Activated effector memory CD4-positive, alpha-beta T cell treated with anti-CD3 and anti-CD28 coated beads, Interleukin-2, amount 50 U/mL, for 16 hours (primary cell): ENCODE measurements around the gene ZBTB20.

Experiments
- DNase-seq: peaks from one replicate; pipeline ENCODE4 v3.0.0-alpha.2; 2020

The ZBTB20 gene

GRCh38 chr3:114502204-114502603 is 644.9 kb downstream of the ZBTB20 start:
- no peak for DNase-seq

DNA sequence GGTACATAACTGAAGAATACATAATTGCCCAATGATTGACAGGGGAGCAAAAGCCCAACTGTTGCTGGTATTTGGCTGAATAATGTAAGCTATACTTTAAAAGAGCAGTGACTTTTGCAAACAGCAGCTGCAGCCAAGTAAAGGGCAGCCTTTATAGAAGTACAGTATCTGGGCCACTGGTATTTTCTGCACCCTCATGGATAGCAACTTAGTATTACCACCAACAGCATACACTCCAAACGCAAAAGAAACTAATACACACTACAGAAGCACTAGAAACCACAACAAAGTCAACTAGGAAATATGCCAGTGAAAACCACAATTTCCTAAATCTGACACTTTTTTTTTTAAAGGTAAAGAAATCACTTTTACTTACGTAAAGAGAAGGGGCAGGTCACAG is 647.1 kb downstream of the ZBTB20 start:
- DNase-seq: no peak

DNA sequence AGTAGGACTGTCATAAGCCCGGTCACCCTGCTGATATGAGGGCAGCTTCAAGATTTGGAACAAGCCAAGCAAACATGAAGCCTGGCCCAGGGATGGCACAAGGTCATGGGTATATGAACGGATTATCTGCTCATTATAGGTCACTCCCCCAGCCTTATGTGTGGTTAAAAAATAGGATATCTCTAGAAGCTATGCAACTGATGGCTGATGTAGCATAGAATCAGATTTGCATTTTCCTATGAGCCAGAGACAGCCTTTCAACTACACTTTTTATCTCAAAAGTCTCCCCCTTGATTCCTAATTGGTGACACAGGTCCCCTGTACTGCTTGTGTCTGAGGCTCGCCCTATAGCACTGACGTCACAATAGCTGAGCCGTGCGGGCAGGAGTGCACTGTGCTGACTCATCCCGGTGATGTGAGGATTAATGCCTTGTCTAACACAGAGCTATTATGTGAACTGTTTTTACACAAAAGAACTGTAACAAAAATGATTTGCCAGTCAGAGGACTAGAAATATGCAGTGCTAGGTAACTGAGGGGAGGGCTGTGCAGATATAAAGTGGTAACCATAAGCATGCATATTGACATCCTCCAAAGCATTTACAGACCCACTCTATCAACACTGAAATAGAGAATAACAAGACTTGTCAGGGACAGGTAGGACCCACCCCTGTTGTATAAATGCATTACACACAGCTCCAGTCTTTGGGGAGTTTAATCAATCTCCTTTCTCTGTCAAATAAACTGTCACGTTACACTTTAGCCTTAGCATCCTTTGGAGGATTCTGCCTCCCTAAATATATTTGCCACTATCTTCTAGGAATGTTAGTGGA is 648.3 kb downstream of the ZBTB20 start:
- DNase-seq: no peak

- DNase-seq: no peak
Observed at GRCh38 chr3:114496874-114497273, 650.2 kb downstream of the ZBTB20 start.

GRCh38 chr3:114496466-114496865 is 650.6 kb downstream of the ZBTB20 start:
- DNase-seq: no peak

DNA sequence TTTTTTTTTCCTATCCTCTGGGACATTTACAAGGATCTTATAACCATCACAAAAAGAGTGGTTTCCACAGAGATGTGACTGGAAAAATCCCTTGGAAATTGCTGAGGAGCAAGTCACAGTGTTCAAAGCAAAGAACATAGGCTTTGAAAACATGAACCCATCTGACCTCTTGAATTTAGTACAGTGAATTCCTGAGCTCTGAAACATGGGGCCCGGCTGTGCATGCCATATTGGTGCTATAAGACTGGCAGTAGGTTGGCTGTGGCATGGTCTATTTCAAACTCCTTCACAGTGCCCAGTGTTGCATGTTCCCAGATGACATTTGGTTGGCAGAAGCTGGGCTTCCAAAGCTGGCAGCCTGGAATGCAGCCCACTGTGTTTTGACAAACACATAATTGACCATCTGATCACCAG is 651.1 kb downstream of the ZBTB20 start:
- no peak for DNase-seq

GRCh38 chr3:114494498-114494897 is 652.6 kb downstream of the ZBTB20 start:
- DNase-seq: no peak

DNA sequence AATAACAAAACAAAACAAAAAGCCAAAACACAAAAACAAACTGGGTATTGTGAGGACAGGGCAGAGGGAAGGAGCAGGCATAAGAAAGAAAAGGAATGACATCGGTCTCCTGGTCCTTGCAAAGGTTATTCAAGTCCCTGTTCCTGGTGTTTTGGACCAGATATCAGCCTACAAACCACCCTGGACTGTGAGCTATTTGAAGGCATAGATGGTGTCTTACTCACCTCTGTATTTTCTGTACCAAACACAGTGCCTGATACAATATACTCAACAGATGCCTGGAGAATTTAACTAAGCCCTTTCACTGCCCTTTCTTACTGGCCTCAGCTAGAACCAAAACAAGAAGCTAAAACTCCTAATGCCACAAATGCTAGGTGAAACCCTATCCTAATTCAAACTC is 656.3 kb downstream of the ZBTB20 start:
- DNase-seq: no peak

DNA sequence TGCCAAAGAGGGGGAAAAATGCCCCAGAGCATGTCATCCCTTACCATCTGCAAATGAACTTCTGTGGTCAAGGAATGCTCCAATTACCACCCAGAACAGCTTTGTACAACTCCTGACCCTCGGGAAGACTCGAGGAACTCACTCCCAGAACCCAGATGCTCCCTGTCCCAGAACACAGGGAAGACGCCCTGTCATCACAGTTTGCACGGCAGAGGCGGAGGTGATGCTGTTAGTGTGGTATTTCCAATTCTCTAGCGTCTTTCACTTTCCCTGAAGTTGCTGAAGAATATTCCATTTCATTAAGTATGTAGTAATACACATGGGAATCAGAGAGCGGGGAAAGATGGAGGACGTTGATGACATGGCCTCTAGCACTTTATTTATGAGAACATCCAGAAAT is 659.6 kb downstream of the ZBTB20 start:
- no peak for DNase-seq

DNA sequence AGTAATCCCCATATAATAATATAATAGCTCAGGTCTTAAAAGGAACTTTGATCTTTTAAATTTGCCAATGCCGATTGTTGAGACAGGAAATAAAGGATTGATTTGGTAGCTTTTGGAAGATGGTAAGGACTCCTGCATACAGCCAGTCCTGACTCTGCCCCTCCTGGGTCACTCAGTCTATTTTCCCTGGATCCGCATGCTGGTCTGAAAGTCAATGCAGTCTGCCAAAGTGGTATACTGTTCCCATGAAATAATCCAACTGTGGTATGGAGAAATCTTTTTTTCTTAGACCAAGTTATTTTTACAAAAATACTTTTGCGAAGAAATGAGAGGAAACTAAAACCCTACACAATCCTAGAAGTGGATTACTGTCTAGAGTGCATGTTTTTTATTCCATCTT is 662.2 kb downstream of the ZBTB20 start:
- no peak for DNase-seq

GRCh38 chr3:114481113-114481512 is 666.0 kb downstream of the ZBTB20 start:
- DNase-seq: no peak

DNA sequence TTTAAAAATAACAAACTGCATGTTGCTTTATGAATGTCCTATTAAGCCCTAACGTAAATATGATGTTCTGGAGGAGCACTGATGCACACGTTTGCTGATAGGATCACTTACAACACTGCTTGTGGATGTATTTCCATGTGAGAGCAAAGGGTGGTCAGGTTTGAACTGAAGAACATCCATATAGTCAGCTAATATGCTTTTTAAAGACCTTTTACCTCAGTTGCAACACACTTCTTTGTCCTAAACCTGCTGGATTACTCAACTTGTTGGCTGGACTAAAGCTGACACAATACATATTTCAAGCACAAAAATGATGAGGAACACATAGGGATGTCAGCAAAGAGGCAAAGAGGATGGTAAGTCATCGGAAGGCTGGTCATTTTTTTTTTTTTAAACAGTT is 666.6 kb downstream of the ZBTB20 start:
- DNase-seq: no peak

DNA sequence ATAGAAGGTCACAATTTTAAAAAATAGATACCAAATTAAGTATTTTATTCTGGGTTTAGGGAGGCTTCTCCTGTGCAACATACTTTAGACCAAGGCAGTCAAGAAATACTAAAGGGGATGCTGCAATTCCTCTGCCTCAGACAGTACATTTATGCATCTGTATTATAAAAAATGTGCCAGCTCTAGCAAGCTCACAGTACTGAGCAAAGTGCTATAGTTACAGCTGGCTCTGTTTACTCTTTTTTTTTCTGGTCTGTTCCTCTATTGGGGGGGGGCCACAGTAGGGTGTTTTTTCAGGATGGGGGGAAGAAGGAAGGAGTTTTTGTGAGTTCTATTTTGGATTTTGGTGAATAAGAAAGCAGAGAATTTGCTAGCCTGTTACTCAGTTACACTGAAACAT is 668.3 kb downstream of the ZBTB20 start:
- DNase-seq: no peak

- DNase-seq: no peak
Observed at GRCh38 chr3:114476511-114476910, 670.6 kb downstream of the ZBTB20 start.

GRCh38 chr3:114471478-114471877 is 675.6 kb downstream of the ZBTB20 start:
- no peak for DNase-seq

DNA sequence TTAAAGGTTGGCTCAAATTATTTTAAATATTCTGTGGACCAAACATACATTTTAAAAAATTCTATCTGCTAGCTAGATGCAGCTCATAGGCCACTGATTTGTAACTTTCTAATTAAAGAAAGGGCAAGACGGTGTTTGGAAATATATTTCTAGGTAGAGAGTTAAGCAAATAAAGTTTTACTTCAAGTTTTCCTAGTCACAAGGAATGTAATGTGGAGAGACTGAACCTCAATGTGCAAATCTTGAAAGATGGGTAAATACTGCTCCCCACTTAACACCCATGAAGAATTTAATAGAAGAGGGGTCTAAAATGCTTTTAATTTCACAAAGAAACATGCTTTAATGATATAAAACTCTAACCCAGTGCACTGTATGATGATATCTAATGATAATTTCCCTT is 678.0 kb downstream of the ZBTB20 start:
- DNase-seq: no peak

GRCh38 chr3:114466816-114467215 is 680.3 kb downstream of the ZBTB20 start:
- no peak for DNase-seq

GRCh38 chr3:114466251-114466650 is 680.8 kb downstream of the ZBTB20 start:
- no peak for DNase-seq

DNA sequence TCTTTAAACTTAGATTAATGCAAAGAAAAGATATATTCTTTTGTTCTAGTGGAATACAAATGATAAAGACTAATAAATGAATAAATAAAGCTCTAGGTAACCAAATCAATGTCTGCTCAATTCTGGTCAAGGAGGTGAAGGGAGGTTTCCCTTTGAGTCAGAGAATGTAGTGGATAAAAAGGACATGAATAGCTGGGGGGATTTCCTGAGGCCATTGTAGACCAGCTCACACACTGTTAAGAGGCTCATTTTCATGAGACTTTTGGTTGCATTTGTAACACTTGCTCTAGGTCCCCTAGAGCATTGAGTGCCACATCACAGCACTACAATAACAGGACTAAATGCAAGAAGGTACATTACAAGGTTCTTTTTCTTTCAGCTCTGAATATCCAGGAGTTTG is 682.5 kb downstream of the ZBTB20 start:
- no peak for DNase-seq

DNA sequence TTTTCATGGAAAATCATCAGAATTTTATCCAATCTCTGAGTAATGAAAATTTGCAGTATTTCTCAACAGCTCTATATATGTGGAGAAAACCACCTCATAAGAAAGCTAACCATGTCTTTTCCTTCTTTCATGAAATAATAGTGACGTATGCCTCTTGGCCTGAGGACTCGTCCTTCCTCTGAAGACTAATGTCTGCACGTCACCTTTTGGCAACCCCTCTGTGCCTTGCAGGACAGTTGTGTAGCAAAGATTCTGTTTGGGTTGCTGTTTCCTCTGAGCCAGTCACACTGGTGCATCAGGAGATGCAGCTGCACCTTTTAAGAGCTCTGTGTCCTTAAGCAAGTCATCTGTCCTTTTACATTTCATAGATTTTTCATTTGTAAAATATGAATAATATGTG is 684.3 kb downstream of the ZBTB20 start:
- DNase-seq: no peak

DNA sequence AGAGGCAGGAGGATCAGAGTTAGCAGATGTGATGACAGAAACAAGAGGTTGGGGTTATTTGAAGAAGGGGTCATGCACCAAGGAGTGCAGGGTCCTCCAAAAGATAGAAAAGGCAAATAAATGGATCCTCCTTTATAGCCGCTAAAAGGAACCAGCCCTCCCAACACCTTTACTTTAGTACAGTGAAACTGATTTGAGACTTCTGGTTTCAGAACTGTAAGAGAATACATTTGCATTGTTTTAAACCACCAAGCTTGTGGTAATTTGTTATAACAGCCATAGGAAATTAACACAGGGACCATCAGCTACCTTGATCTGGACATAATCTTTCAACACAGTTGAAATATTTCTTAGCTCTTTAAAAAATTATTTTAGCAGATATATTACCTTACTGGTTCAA is 686.6 kb downstream of the ZBTB20 start:
- DNase-seq: no peak

GRCh38 chr3:114456742-114457141 is 690.3 kb downstream of the ZBTB20 start:
- DNase-seq: no peak

- DNase-seq: no peak
Observed at GRCh38 chr3:114455432-114455831, 691.7 kb downstream of the ZBTB20 start.

DNA sequence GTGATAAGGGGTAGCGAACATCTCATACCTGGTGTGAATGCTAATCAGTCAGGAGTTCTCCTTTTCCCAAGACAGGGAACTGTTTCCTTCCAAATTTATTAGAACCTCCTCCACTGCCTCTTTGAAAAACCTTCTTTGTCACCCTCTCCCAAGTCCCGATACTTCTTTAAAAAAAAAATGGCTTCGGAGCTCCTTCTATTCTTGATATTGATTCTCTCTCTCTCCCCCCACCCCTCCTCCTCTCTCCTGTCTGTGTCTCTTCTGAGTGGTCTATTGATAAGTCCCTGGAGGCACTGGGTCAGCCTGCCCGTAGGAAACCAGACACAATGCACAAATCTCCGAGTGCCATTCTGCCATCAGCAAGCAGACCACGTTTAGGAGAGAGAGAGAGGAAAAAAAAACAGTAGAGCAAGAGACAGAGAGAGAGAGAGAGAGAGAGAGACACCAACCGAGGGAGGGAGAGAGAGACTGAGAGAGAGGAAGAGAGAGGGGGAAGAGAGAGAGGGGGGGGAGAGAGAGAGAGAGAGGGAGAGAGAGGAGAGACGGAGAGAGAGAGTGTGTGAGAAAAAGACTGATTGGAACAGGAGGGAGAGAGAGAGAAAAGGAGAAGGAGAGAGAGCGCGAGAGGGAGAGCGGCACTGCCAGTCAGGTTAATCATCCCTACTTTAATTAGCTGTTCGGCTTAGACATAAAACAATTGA is 692.4 kb downstream of the ZBTB20 start:
- no peak for DNase-seq

GRCh38 chr3:114453361-114453780 is 693.7 kb downstream of the ZBTB20 start:
- DNase-seq: no peak
